Panc1 (cell line): ENCODE results near the gene SUPT5H. TPM values are rescaled to one million over a fixed set of nuclear protein-coding genes. Genes with fewer than 3 reads are reported as not detected.

Experiments
- ATAC-seq: fragments of 200-7000 bp; cut with Tn5 transposase; 2 replicates; pipeline ENCODE4 v1.9.1; 2020; ENCODE audit warnings: mild to moderate bottlenecking, moderate library complexity
- BruUV-seq: library from RNA; stranded (reverse); fragments of 400-500 nt; replicated peaks from 2 replicates; lab custom pipeline; 2021; lab: Mats Ljungman, UMichigan
- CTCF ChIA-PET: fragments of 300-600 bp; sonication (Branson Sonifier 250); formaldehyde crosslinking; loops from one replicate; lab custom pipeline; 2022; ENCODE audit warnings: antibody characterized with exemption; lab: Charles Lee
- POLR2A ChIA-PET: fragments of 300-600 bp; sonication (Branson Sonifier 250); formaldehyde crosslinking; loops from one replicate; lab custom pipeline; 2022; ENCODE audit warnings: antibody characterized with exemption; lab: Charles Lee
- DNase-seq: peaks from one replicate; pipeline ENCODE4 v3.0.0-alpha.2; 2010; ENCODE audit warnings: low read depth, low spot score
- H3K27ac ChIP-seq: 2 replicates; pipeline ENCODE4 v1.5.1; 2011; ENCODE audit warnings: mild to moderate bottlenecking, low read length, inconsistent platforms
- H3K27me3 ChIP-seq: fragments of 200-500 bp; sonication (Bioruptor generic); 2 replicates; pipeline ENCODE4 v1.6.0; 2014; ENCODE audit warnings: low read length, inconsistent platforms; ENCODE audit not compliant: control insufficient read depth, insufficient read depth
- H3K36me3 ChIP-seq: fragments of 200-500 bp; sonication (Bioruptor generic); 2 replicates; pipeline ENCODE4 v1.5.1; 2014; ENCODE audit warnings: inconsistent platforms, mild to moderate bottlenecking, low read length, moderate library complexity; ENCODE audit not compliant: control insufficient read depth, insufficient read depth
- H3K4me1 ChIP-seq: 2 replicates; pipeline ENCODE4 v1.5.1; 2011; ENCODE audit warnings: inconsistent platforms, mild to moderate bottlenecking, low read length, moderate library complexity; ENCODE audit not compliant: control insufficient read depth, insufficient read depth
- H3K4me3 ChIP-seq, 2 experiments: 2 replicates each; pipeline ENCODE4 v1.5.1; 2011 to 2012; ENCODE audit warnings: low read depth in 2 of 2, low read length in 2 of 2, mild to moderate bottlenecking in 2 of 2, inconsistent platforms in 1 of 2, moderate library complexity in 1 of 2
- H3K9me3 ChIP-seq: fragments of 200-500 bp; sonication (Bioruptor generic); 2 replicates; pipeline ENCODE4 v1.5.1; 2014; ENCODE audit warnings: low read depth, mild to moderate bottlenecking, inconsistent platforms, low read length, moderate library complexity; ENCODE audit not compliant: control insufficient read depth, insufficient read depth
- POLR2AphosphoS5 ChIP-seq: IDR thresholded peaks from 2 replicates; pipeline ENCODE4 v1.6.1; 2012; ENCODE audit warnings: mild to moderate bottlenecking, low read depth, low read length, moderate library complexity
- REST ChIP-seq, 2 experiments: IDR thresholded peaks; 2 replicates each; pipeline ENCODE4 v1.6.1; 2011 to 2012; ENCODE audit warnings: low read depth in 2 of 2, control low read depth in 1 of 2, low read length in 1 of 2, mild to moderate bottlenecking in 1 of 2, moderate library complexity in 1 of 2; ENCODE audit not compliant: insufficient read depth in 1 of 2
- SIN3A ChIP-seq: IDR thresholded peaks from 2 replicates; pipeline ENCODE4 v1.6.1; 2012; ENCODE audit warnings: low read depth, mild to moderate bottlenecking, low read length, moderate library complexity, borderline replicate concordance; ENCODE audit not compliant: insufficient read depth
- TCF7L2 ChIP-seq: IDR thresholded peaks from 2 replicates; pipeline ENCODE4 v1.6.1; 2011; ENCODE audit warnings: mild to moderate bottlenecking, low read depth, low read length, inconsistent platforms
- in situ Hi-C: cut with HindIII; loops from 2 replicates; pipeline ENCODE4 v1.10.0; 2016; ENCODE audit warnings: low sequenced_read_pairs, low pct_unique_long_range_greater_than_20kb
- intact Hi-C: fragments of 100-400 bp; cut with micrococcal nuclease; formaldehyde crosslinking; loops from one replicate; pipeline ENCODE4 v1.10.0; 2022; ENCODE audit not compliant: unreplicated experiment
- total RNA-seq: library from RNA; stranded (reverse); gene quantifications from one replicate; pipeline ENCODE4 v1.2.1, GENCODE V29; 2021; ENCODE audit not compliant: unreplicated experiment
- TF ChIP-seq, protein P1 (sequence below): fragments of 450-650 bp; IDR thresholded peaks from 2 replicates; pipeline ENCODE4 v1.5.1; 2017; ENCODE audit warnings: mild to moderate bottlenecking

The SUPT5H gene
- total RNA-seq, 1 experiment from 2014 or later, result 1,614 TPM

DNA sequence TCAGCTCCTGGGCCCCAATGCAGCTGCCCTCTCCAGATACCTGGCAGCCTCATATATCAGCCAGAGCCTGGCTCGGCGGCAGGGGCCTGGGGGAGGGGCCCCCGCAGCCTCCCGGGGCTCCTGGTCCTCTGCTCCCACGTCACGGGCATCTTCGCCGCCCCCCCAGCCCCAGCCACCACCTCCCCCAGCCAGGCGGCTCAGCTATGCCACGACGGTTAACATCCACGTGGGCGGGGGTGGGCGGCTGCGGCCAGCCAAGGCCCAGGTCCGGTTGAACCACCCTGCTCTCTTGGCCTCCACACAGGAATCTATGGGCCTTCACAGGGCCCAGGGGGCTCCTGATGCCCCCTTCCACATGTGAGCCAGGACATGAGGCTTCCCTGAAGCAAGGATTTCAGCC is 20.4 kb upstream of the SUPT5H start:
- H3K4me1 ChIP-seq, result peaks cover 39% of the 10 kb centered on the region
- intact Hi-C loops (loop anchor here (5.0 kb wide), 1 partner anchor 393 kb away; the partner anchor contains the start of gene FBXO27), in situ Hi-C loops (loop anchor here (5.0 kb wide), 2 partner anchors 33 to 77 kb away; partner anchors contain the start of genes MED29 and PAF1)
- DNase-seq, result no peak
- peaks cover 34% of the 10 kb centered on the region for H3K36me3 ChIP-seq
- no peak overlapping the region for H3K4me3 ChIP-seq
- POLR2A ChIA-PET, result interaction anchor here (1.0 to 3.9 kb wide), 8 partner anchors 8 to 34 kb away, joined by 3 to 121 read pairs (median 6); partner anchors contain the start of genes MED29, PAF1, RPS16 and SUPT5H
- H3K27ac ChIP-seq, result peak overlapping the region; percentile 48
- TF ChIP-seq, protein P1, sequence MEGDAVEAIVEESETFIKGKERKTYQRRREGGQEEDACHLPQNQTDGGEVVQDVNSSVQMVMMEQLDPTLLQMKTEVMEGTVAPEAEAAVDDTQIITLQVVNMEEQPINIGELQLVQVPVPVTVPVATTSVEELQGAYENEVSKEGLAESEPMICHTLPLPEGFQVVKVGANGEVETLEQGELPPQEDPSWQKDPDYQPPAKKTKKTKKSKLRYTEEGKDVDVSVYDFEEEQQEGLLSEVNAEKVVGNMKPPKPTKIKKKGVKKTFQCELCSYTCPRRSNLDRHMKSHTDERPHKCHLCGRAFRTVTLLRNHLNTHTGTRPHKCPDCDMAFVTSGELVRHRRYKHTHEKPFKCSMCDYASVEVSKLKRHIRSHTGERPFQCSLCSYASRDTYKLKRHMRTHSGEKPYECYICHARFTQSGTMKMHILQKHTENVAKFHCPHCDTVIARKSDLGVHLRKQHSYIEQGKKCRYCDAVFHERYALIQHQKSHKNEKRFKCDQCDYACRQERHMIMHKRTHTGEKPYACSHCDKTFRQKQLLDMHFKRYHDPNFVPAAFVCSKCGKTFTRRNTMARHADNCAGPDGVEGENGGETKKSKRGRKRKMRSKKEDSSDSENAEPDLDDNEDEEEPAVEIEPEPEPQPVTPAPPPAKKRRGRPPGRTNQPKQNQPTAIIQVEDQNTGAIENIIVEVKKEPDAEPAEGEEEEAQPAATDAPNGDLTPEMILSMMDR, result no peak
- TF ChIP-seq TCF7L2 (no peak), SIN3A (no peak), REST (IDR thresholded peaks at IDR 0.05; ENCODE audit: insufficient read depth in 1 of 2, low read depth in 2 of 2, low read length in 1 of 2) (no peak), POLR2AphosphoS5 (no peak)
- H3K9me3 ChIP-seq, result no peaks in the 10 kb centered on the region
- H3K27me3 ChIP-seq, result no peaks in the 10 kb centered on the region
- ATAC-seq, result no peak
- BruUV-seq, result no TSS peak
- CTCF ChIA-PET, result interaction anchor here (0.6 to 7.9 kb wide), 3 partner anchors 11 to 27 kb away, joined by 8 to 147 read pairs (median 29); partner anchors contain the start of gene PLEKHG2

DNA sequence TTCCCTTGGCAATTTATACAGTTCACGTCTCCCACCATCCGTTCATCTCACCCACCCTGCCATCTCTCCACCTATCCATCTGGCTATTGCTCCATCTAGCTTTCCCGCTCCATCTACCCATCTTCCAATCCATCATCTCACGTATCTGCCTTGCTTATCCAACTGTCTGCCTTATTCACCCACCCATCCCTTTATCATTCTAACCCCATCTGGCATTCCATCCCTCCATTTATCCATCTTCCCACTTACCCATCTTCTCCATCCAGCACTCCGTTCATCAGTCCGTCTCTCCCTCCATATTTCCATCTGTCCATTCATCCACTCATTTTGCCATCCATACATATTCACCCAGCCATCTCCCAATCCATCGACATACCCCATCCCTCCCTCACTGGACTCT is 19.6 kb upstream of the SUPT5H start:
- DNase-seq, result no peak
- no TSS peak for BruUV-seq
- H3K27me3 ChIP-seq, result no peaks in the 10 kb centered on the region
- H3K27ac ChIP-seq, result peak overlapping the region; percentile 48
- peaks cover 47% of the 10 kb centered on the region for H3K4me1 ChIP-seq
- no peak for TF ChIP-seq POLR2AphosphoS5
- TF ChIP-seq SIN3A, result no peak
- TF ChIP-seq REST (IDR thresholded peaks at IDR 0.05; ENCODE audit: insufficient read depth in 1 of 2, low read depth in 2 of 2, low read length in 1 of 2), result no peak
- TF ChIP-seq TCF7L2, result no peak
- TF ChIP-seq, protein P1, result no peak
- peaks cover 28% of the 10 kb centered on the region for H3K36me3 ChIP-seq
- in situ Hi-C loops, result loop anchor here (5.0 kb wide), 2 partner anchors 33 to 77 kb away; partner anchors contain the start of genes MED29 and PAF1
- CTCF ChIA-PET, result interaction anchor here (1.7 to 7.9 kb wide), 4 partner anchors 10 to 27 kb away, joined by 8 to 147 read pairs (median 46); partner anchors contain the start of genes PLEKHG2 and RPS16
- no peak overlapping the region for H3K4me3 ChIP-seq
- intact Hi-C loops, result loop anchor here (5.0 kb wide), 1 partner anchor 393 kb away; the partner anchor contains the start of gene FBXO27
- no peaks in the 10 kb centered on the region for H3K9me3 ChIP-seq
- no peak for ATAC-seq
- POLR2A ChIA-PET, result interaction anchor here (0.9 to 5.3 kb wide), 10 partner anchors 9 to 345 kb away, joined by 3 to 230 read pairs (median 18); partner anchors contain the start of genes MED29, PAF1, PLEKHG2 and RPS16
